ENCODE measurements around the gene MOBP.
"Not testable (repeated sequence)": the region's sequence is repeated elsewhere in the genome, so short reads cannot be mapped to it uniquely, and the experiment has no call there.

The MOBP gene

GRCh38 chr3:39467394-39468107, at the start of gene MOBP:
MOBP (plus strand) TSS chr3:39467680; CDS start chr3:39502070, 34,390 bp downstream.
- DNase-seq (ENCODE audit: low spot score): no peak

- DNase-seq (ENCODE audit: low spot score): not testable (repeated sequence)
Measured at GRCh38 chr3:39418556-39419225, 48.8 kb upstream of the MOBP start.

GRCh38 chr3:39419742-39420315, 47.7 kb upstream of the MOBP start:
- no peak for DNase-seq (ENCODE audit: low spot score)

- no peak for DNase-seq (ENCODE audit: low spot score)
Measured at GRCh38 chr3:39420543-39420942, 46.9 kb upstream of the MOBP start.

- DNase-seq (ENCODE audit: low spot score): no peak
Measured at GRCh38 chr3:39423436-39423970, 44.0 kb upstream of the MOBP start.

GRCh38 chr3:39426312-39426711, 41.2 kb upstream of the MOBP start:
- DNase-seq (ENCODE audit: low spot score): no peak

GRCh38 chr3:39427506-39427905, 40.0 kb upstream of the MOBP start:
- DNase-seq (ENCODE audit: low spot score): no peak

GRCh38 chr3:39428745-39429201, 38.7 kb upstream of the MOBP start:
- no peak for DNase-seq (ENCODE audit: low spot score)

- no peak for DNase-seq (ENCODE audit: low spot score)
Measured at GRCh38 chr3:39429466-39429865, 38.0 kb upstream of the MOBP start.

- DNase-seq (ENCODE audit: low spot score): no peak
Measured at GRCh38 chr3:39432342-39432741, 35.1 kb upstream of the MOBP start.

GRCh38 chr3:39433642-39434041, 33.8 kb upstream of the MOBP start:
- DNase-seq (ENCODE audit: low spot score): no peak

- DNase-seq (ENCODE audit: low spot score): no peak
Measured at GRCh38 chr3:39434574-39434973, 32.9 kb upstream of the MOBP start.

GRCh38 chr3:39435006-39435748, 32.3 kb upstream of the MOBP start:
- DNase-seq (ENCODE audit: low spot score): no peak

GRCh38 chr3:39438880-39439279, 28.6 kb upstream of the MOBP start:
- no peak for DNase-seq (ENCODE audit: low spot score)

- DNase-seq (ENCODE audit: low spot score): no peak
Measured at GRCh38 chr3:39440316-39440715, 27.2 kb upstream of the MOBP start.

GRCh38 chr3:39443530-39443929, 23.9 kb upstream of the MOBP start:
- no peak for DNase-seq (ENCODE audit: low spot score)

- no peak for DNase-seq (ENCODE audit: low spot score)
Measured at GRCh38 chr3:39445927-39446326, 21.6 kb upstream of the MOBP start.

- no peak for DNase-seq (ENCODE audit: low spot score)
Measured at GRCh38 chr3:39446444-39446843, 21.0 kb upstream of the MOBP start.

GRCh38 chr3:39447637-39448483, 19.6 kb upstream of the MOBP start:
- DNase-seq (ENCODE audit: low spot score): peak; percentile 81

- no peak for DNase-seq (ENCODE audit: low spot score)
Measured at GRCh38 chr3:39448506-39449233, 18.8 kb upstream of the MOBP start.

- no peak for DNase-seq (ENCODE audit: low spot score)
Measured at GRCh38 chr3:39449796-39450195, 17.7 kb upstream of the MOBP start.

All from D341Med (cell line).